ENCODE results near the gene FAM228B.
"Not testable (repeated sequence)": the region's sequence is repeated elsewhere in the genome, so short reads cannot be mapped to it uniquely, and the experiment has no call there.

FAM228B gene

GRCh38 chr2:24104110-24104650, 19.1 kb upstream of the FAM228B start:
- no peak for DNase-seq (ENCODE audit: low read depth)
- H3K4me3 ChIP-seq (ENCODE audit: low read depth, low read length), result no peak overlapping the region
- TF ChIP-seq CTCF (IDR thresholded peaks at IDR 0.05; ENCODE audit: low read depth, low read length, missing control alignments), result no peak

- no peak for TF ChIP-seq CTCF (IDR thresholded peaks at IDR 0.05; ENCODE audit: low read depth, low read length, missing control alignments)
- no peak overlapping the region for H3K4me3 ChIP-seq (ENCODE audit: low read depth, low read length)
- DNase-seq (ENCODE audit: low read depth), result no peak
Measured at GRCh38 chr2:24104906-24105305, 18.4 kb upstream of the FAM228B start.

GRCh38 chr2:24105816-24106215, 17.5 kb upstream of the FAM228B start:
- no peak overlapping the region for H3K4me3 ChIP-seq (ENCODE audit: low read depth, low read length)
- no peak for TF ChIP-seq CTCF (IDR thresholded peaks at IDR 0.05; ENCODE audit: low read depth, low read length, missing control alignments)
- no peak for DNase-seq (ENCODE audit: low read depth)

GRCh38 chr2:24106786-24107185, 16.5 kb upstream of the FAM228B start:
- H3K4me3 ChIP-seq (ENCODE audit: low read depth, low read length), result no peak overlapping the region
- no peak for TF ChIP-seq CTCF (IDR thresholded peaks at IDR 0.05; ENCODE audit: low read depth, low read length, missing control alignments)
- no peak for DNase-seq (ENCODE audit: low read depth)

- no peak overlapping the region for H3K4me3 ChIP-seq (ENCODE audit: low read depth, low read length)
- TF ChIP-seq CTCF (IDR thresholded peaks at IDR 0.05; ENCODE audit: low read depth, low read length, missing control alignments), result no peak
- no peak for DNase-seq (ENCODE audit: low read depth)
Measured at GRCh38 chr2:24107336-24107735, 15.9 kb upstream of the FAM228B start.

GRCh38 chr2:24109431-24109830, 13.8 kb upstream of the FAM228B start:
- DNase-seq (ENCODE audit: low read depth); H3K4me3 ChIP-seq (ENCODE audit: low read depth, low read length): not testable (repeated sequence)

- no peak for DNase-seq (ENCODE audit: low read depth)
- TF ChIP-seq CTCF (IDR thresholded peaks at IDR 0.05; ENCODE audit: low read depth, low read length, missing control alignments), result no peak
- no peak overlapping the region for H3K4me3 ChIP-seq (ENCODE audit: low read depth, low read length)
Measured at GRCh38 chr2:24110660-24111303, 12.5 kb upstream of the FAM228B start.
